B cell (primary cell): ENCODE results near the gene RIPOR3. TPM values are rescaled to one million over a fixed set of nuclear protein-coding genes. Genes with fewer than 3 reads are reported as not detected.

Source experiments
- ATAC-seq: fragments of 200-7000 bp; cut with Tn5 transposase; one replicate; pipeline ENCODE4 v1.10.0; 2021; ENCODE audit warnings: low read depth, mild to moderate bottlenecking, moderate number of reproducible peaks, moderate library complexity
- CTCF ChIA-PET: fragments of 350-600 bp; sonication (Branson Sonifier 250); formaldehyde crosslinking; loops from one replicate; lab custom pipeline; 2021; ENCODE audit warnings: antibody characterized with exemption, inconsistent platforms; lab: Charles Lee
- POLR2A ChIA-PET: fragments of 350-600 bp; sonication (Branson Sonifier 250); formaldehyde crosslinking; loops from one replicate; lab custom pipeline; 2021; ENCODE audit warnings: antibody characterized with exemption; lab: Charles Lee
- DNase-seq: peaks from one replicate; pipeline ENCODE4 v3.0.0; 2013
- H2AFZ ChIP-seq: 2 replicates; pipeline ENCODE4 v1.6.1; 2012; ENCODE audit warnings: mild to moderate bottlenecking, low read depth, low read length; ENCODE audit not compliant: insufficient read depth, poor library complexity, severe bottlenecking
- H3K27ac ChIP-seq, 2 donors: 1 replicate in 1 of 2; 2 replicates in 1 of 2; pipeline ENCODE4 v1.5.1; 2012 to 2013; ENCODE audit warnings: low read length in 2 of 2, mild to moderate bottlenecking in 2 of 2, moderate library complexity in 1 of 2
- H3K27me3 ChIP-seq, 4 experiments: fragments of 200-600 bp in 1 of 4; sonication (generic) in 1 of 4; replicated peaks in 1 of 4; 1 replicate in 2 of 4; 2 replicates in 2 of 4; pipeline versions ENCODE4 v1.6.1 to v1.7.0; 2013 to 2016; ENCODE audit warnings: low read length in 3 of 4, mild to moderate bottlenecking in 2 of 4, mixed read lengths in 1 of 4, moderate library complexity in 1 of 4; ENCODE audit not compliant: insufficient read depth in 4 of 4, control insufficient read depth in 3 of 4; ENCODE audit errors: control extremely low read depth in 1 of 4
- H3K36me3 ChIP-seq, 2 experiments: replicated peaks in 1 of 2; 1 replicate in 1 of 2; 2 replicates in 1 of 2; pipeline versions ENCODE4 v1.6.1 to v1.7.1; 2013; ENCODE audit warnings: low read length in 1 of 2; ENCODE audit not compliant: insufficient read depth in 2 of 2, control insufficient read depth in 1 of 2; ENCODE audit errors: control extremely low read depth in 1 of 2, extremely low read depth in 1 of 2
- H3K4me1 ChIP-seq, 2 donors: fragments of 200-600 bp in 1 of 2; sonication (generic) in 1 of 2; 1 replicate in 1 of 2; 2 replicates in 1 of 2; pipeline versions ENCODE4 v1.5.1 to v1.6.1; 2013 to 2017; ENCODE audit warnings: low read length in 2 of 2; ENCODE audit not compliant: control insufficient read depth in 2 of 2, insufficient read depth in 2 of 2
- H3K4me2 ChIP-seq: replicated peaks from 2 replicates; pipeline ENCODE3; 2012; ENCODE audit warnings: mild to moderate bottlenecking, low read depth, low read length; ENCODE audit not compliant: poor library complexity, severe bottlenecking
- H3K4me3 ChIP-seq, 5 experiments: fragments of 200-600 bp in 1 of 5; sonication (generic) in 1 of 5; 1 replicate in 3 of 5; 2 replicates in 2 of 5; pipeline versions ENCODE4 v1.5.1 to v1.7.0; 2011 to 2016; ENCODE audit warnings: low read length in 4 of 5, mild to moderate bottlenecking in 4 of 5, low read depth in 2 of 5, control low read depth in 1 of 5, moderate library complexity in 1 of 5; ENCODE audit not compliant: insufficient read depth in 1 of 5; ENCODE audit errors: control extremely low read depth in 1 of 5, extremely low read depth in 1 of 5
- H3K79me2 ChIP-seq: fragments of 200-600 bp; sonication (generic); one replicate; pipeline ENCODE4 v1.6.0; 2016; ENCODE audit warnings: low read length; ENCODE audit not compliant: control insufficient read depth, insufficient read depth
- H3K9ac ChIP-seq: fragments of 200-600 bp; sonication (generic); 2 replicates; pipeline ENCODE4 v1.6.1; 2017; ENCODE audit warnings: mild to moderate bottlenecking, low read length, moderate library complexity
- H3K9me3 ChIP-seq, 3 donors: one replicate each; pipeline versions ENCODE4 v1.6.1 to v1.7.1; 2013; ENCODE audit warnings: low read length in 2 of 3; ENCODE audit not compliant: control insufficient read depth in 2 of 3, insufficient read depth in 1 of 3; ENCODE audit errors: control extremely low read depth in 1 of 3
- H4K20me1 ChIP-seq: 2 replicates; pipeline ENCODE4 v1.6.0; 2012; ENCODE audit warnings: mild to moderate bottlenecking, low read length; ENCODE audit not compliant: insufficient read depth, control insufficient read depth, poor library complexity, severe bottlenecking
- H3K27ac Mint-ChIP-seq: one replicate; pipeline ENCODE4 v1.8.0; 2021; ENCODE audit warnings: mixed read lengths
- H3K27me3 Mint-ChIP-seq: one replicate; pipeline ENCODE4 v1.8.0; 2021; ENCODE audit warnings: mixed read lengths
- H3K4me1 Mint-ChIP-seq: one replicate; pipeline ENCODE4 v1.8.0; 2021; ENCODE audit warnings: mixed read lengths
- H3K4me3 Mint-ChIP-seq: one replicate; pipeline ENCODE4 v1.8.0; 2021; ENCODE audit warnings: mixed read lengths
- H3K9me3 Mint-ChIP-seq: one replicate; pipeline ENCODE4 v1.8.0; 2022; ENCODE audit warnings: mixed read lengths; ENCODE audit not compliant: insufficient read depth
- CTCF ChIP-seq: fragments of 200-600 bp; IDR thresholded peaks from one replicate; pipeline ENCODE4 v1.8.0; 2022; ENCODE audit warnings: antibody characterized with exemption, mild to moderate bottlenecking
- EZH2 ChIP-seq: IDR thresholded peaks from 2 replicates; pipeline ENCODE4 v1.6.1; 2012; ENCODE audit warnings: borderline replicate concordance, low read depth, mild to moderate bottlenecking, moderate library complexity, low read length; ENCODE audit not compliant: insufficient read depth, poor library complexity, severe bottlenecking
- WGBS: methylation state at CpG from one replicate; pipeline ENCODE4 v1.1.5; 2013; ENCODE audit warnings: missing lambda C conversion rate; ENCODE audit not compliant: insufficient coverage; 5-methylcytosine and 5-hydroxymethylcytosine counted together
- intact Hi-C: fragments of 100-400 bp; cut with micrococcal nuclease; formaldehyde crosslinking; loops from one replicate; pipeline ENCODE4 v1.10.0; 2022
- polyA plus RNA-seq: library from polyadenylated mRNA; depleted of rRNA; stranded (reverse); fragments of >200 nt; gene quantifications from 2 replicates; pipeline ENCODE4 v1.2.3, GENCODE V29; 2012
- total RNA-seq, 2 donors: library from RNA; stranded (reverse); fragments of 120-200 nt in 1 of 2; gene quantifications; 1 replicate in 1 of 2; 2 replicates in 1 of 2; pipeline versions ENCODE4 v1.2.3 to v1.2.4, GENCODE V29; 2013 to 2022

RIPOR3 gene
- total and polyA plus RNA-seq, 2 donors (not counting 1 experiment from before 2014, with no cell fraction given) = 0.09 to 0.27 TPM

- Histone ChIP-seq H3K9ac (no peak overlapping the region), H3K36me3 (no peaks in the 10 kb centered on the region), H3K9me3 (no peaks in the 10 kb centered on the region), H3K4me1 (no peaks in the 10 kb centered on the region), H3K27me3 (peaks cover 0 to 3% (median 0%) of the 10 kb centered on the region in 4 experiments), H2AFZ (no peak overlapping the region), H3K27ac (no peak overlapping the region), H3K4me3 (no peak overlapping the region), H3K4me2 (no peak overlapping the region), H3K79me2 (no peaks in the 10 kb centered on the region), H4K20me1 (no peaks in the 10 kb centered on the region)
- ATAC-seq (no peak), DNase-seq (no peak)
- ChIA-PET CTCF (interaction anchor here (0.6 kb wide), 1 partner anchor 10 kb away, joined by 3 read pairs; no protein-coding TSS in a partner anchor), POLR2A (no interaction called here)
- H3K4me3 Mint-ChIP-seq = no peak overlapping the region
- no peaks in the 10 kb centered on the region for H3K9me3 Mint-ChIP-seq
- H3K27me3 Mint-ChIP-seq = peaks cover 8% of the 10 kb centered on the region
- 96% methylated on average over 13 of the region's 19 CpGs for WGBS
- no peaks in the 10 kb centered on the region for H3K4me1 Mint-ChIP-seq
- TF ChIP-seq CTCF = no peak
- TF ChIP-seq EZH2 = no peak
- H3K27ac Mint-ChIP-seq = no peak overlapping the region
- intact Hi-C loops = no loop called here
These were observed 11.0 kb downstream of the RIPOR3 start for GRCh38 chr20:50680105-50680960.

- TF ChIP-seq CTCF = no peak
- TF ChIP-seq EZH2 = no peak
- H3K9me3 ChIP-seq = no peaks in the 10 kb centered on the region
- peaks cover 8% of the 10 kb centered on the region for H3K27me3 Mint-ChIP-seq
- no peak overlapping the region for H3K27ac ChIP-seq
- WGBS = 60% methylated on average over 4 of the region's 5 CpGs
- intact Hi-C loops = no loop called here
- H3K79me2 ChIP-seq = no peaks in the 10 kb centered on the region
- no peak overlapping the region for H3K4me2 ChIP-seq
- ChIA-PET POLR2A (no interaction called here), CTCF (no interaction called here)
- H4K20me1 ChIP-seq = no peaks in the 10 kb centered on the region
- no peaks in the 10 kb centered on the region for H3K4me1 Mint-ChIP-seq
- no peaks in the 10 kb centered on the region for H3K36me3 ChIP-seq
- H3K27ac Mint-ChIP-seq = no peak overlapping the region
- no peak overlapping the region for H3K4me3 Mint-ChIP-seq
- no peaks in the 10 kb centered on the region for H3K4me1 ChIP-seq
- peaks cover 0 to 3% (median 0%) of the 10 kb centered on the region in 4 experiments for H3K27me3 ChIP-seq
- no peak for DNase-seq
- ATAC-seq = no peak
- H2AFZ ChIP-seq = no peak overlapping the region
- H3K9ac ChIP-seq = no peak overlapping the region
- no peaks in the 10 kb centered on the region for H3K9me3 Mint-ChIP-seq
- H3K4me3 ChIP-seq = no peak overlapping the region
These were observed 11.6 kb downstream of the RIPOR3 start for GRCh38 chr20:50679753-50680104.
